ENCODE measurements around the gene RIC8A. TPM values are rescaled to one million over a fixed set of nuclear protein-coding genes. Genes with fewer than 3 reads are reported as not detected.
A peak's percentile ranks its signal among the peaks of the same experiment; 100 is the strongest.

RIC8A gene
- total RNA-seq, 2 donors from 2014 or later, result 69.3 to 112 TPM

GRCh38 chr11:200224-201003 lies 7.1 kb upstream of the RIC8A start:
- Histone ChIP-seq H3K9me3 (no peaks in the 10 kb centered on the region), H3K27me3 (no peaks in the 10 kb centered on the region), H3K36me3 (peaks cover 10% of the 10 kb centered on the region), H3K4me3 (no peak overlapping the region), H3K9ac (ENCODE audit: low read depth in 2 of 2, low read length in 2 of 2) (no peak overlapping the region), H3K27ac (no peak overlapping the region), H3K4me1 (no peaks in the 10 kb centered on the region)
- TF ChIP-seq CTCF (IDR thresholded peaks at IDR 0.05), result no peak
- DNase-seq, result peak; percentile 12
- intact Hi-C loops (cut with DNase I), result no loop called here

- peak; percentile 14 for DNase-seq
- Histone ChIP-seq H3K36me3 (peaks cover 10% of the 10 kb centered on the region), H3K4me1 (peaks cover 8% of the 10 kb centered on the region), H3K9ac (ENCODE audit: low read depth in 2 of 2, low read length in 2 of 2) (no peak overlapping the region), H3K27ac (no peak overlapping the region), H3K27me3 (no peaks in the 10 kb centered on the region), H3K9me3 (no peaks in the 10 kb centered on the region), H3K4me3 (no peak overlapping the region)
- no peak for TF ChIP-seq CTCF (IDR thresholded peaks at IDR 0.05)
- intact Hi-C loops (cut with DNase I), result no loop called here
Measured at GRCh38 chr11:201966-202365, 5.5 kb upstream of the RIC8A start.

GRCh38 chr11:202490-202889 lies 5.0 kb upstream of the RIC8A start:
- Histone ChIP-seq H3K4me1 (peaks cover 8% of the 10 kb centered on the region), H3K9ac (ENCODE audit: low read depth in 2 of 2, low read length in 2 of 2) (no peak overlapping the region), H3K27me3 (no peaks in the 10 kb centered on the region), H3K4me3 (no peak overlapping the region), H3K27ac (no peak overlapping the region), H3K36me3 (peaks cover 10% of the 10 kb centered on the region), H3K9me3 (no peaks in the 10 kb centered on the region)
- intact Hi-C loops (cut with DNase I), result no loop called here
- DNase-seq, result no peak
- no peak for TF ChIP-seq CTCF (IDR thresholded peaks at IDR 0.05)

- DNase-seq, result peak; percentile 14
- TF ChIP-seq CTCF (IDR thresholded peaks at IDR 0.05), result no peak
- H3K9me3 ChIP-seq, result no peaks in the 10 kb centered on the region
- no peaks in the 10 kb centered on the region for H3K27me3 ChIP-seq
- peaks cover 8% of the 10 kb centered on the region for H3K4me1 ChIP-seq
- H3K27ac ChIP-seq, result no peak overlapping the region
- H3K9ac ChIP-seq (ENCODE audit: low read depth in 2 of 2, low read length in 2 of 2), result no peak overlapping the region
- H3K36me3 ChIP-seq, result peaks cover 10% of the 10 kb centered on the region
- intact Hi-C loops (cut with DNase I), result no loop called here
- no peak overlapping the region for H3K4me3 ChIP-seq
Measured at GRCh38 chr11:203056-203944, 4.2 kb upstream of the RIC8A start.

GRCh38 chr11:203945-204586 lies 3.4 kb upstream of the RIC8A start:
- Histone ChIP-seq H3K27me3 (no peaks in the 10 kb centered on the region), H3K36me3 (peaks cover 10% of the 10 kb centered on the region), H3K9me3 (no peaks in the 10 kb centered on the region), H3K27ac (no peak overlapping the region), H3K4me3 (no peak overlapping the region), H3K4me1 (peaks cover 8% of the 10 kb centered on the region), H3K9ac (ENCODE audit: low read depth in 2 of 2, low read length in 2 of 2) (no peak overlapping the region)
- TF ChIP-seq CTCF (IDR thresholded peaks at IDR 0.05), result no peak
- intact Hi-C loops (cut with DNase I), result no loop called here
- DNase-seq, result peak; percentile 16

Measured in colonic mucosa (tissue), 4 donors.